NCI-H1436 (cell line): ENCODE data around the gene PINLYP.
A peak's percentile ranks its signal among the peaks of the same experiment; 100 is the strongest.

Experiments used
- DNase-seq: peaks from one replicate; lab custom pipeline; 2025; lab: John Stamatoyannopoulos, UW

The PINLYP gene

DNA sequence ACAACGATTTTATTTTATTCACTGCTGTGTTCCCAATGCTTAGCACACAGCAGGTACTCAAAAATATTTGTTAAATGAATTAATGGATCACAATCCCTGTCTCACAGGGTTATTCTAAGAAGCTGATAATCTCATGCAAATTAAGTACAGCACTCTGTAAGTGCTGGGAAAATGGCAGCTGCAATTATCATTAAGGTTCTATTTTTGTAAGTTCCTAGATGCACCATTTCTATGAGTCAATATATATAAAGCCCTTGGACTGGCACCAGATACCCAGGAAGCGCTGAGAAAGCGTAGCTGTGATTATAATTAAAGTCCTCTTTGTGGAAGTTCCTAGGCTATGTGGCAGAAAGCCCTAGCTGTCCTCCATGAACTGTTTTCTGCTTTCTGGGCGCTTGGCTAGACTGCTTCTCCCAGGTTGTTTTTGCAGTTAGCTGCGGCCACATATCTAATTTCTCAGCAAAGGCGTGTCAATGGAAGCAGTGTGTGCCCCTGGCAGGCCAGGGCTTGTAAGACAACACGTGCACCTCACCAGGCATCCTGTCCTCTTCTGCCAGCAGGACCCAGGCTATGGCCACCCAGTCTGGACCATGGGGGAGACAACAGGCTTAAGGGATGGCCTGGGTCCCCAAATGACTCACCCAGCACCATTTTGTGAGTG, 31.1 kb downstream of the PINLYP start:
- DNase-seq = peak; percentile 49

DNA sequence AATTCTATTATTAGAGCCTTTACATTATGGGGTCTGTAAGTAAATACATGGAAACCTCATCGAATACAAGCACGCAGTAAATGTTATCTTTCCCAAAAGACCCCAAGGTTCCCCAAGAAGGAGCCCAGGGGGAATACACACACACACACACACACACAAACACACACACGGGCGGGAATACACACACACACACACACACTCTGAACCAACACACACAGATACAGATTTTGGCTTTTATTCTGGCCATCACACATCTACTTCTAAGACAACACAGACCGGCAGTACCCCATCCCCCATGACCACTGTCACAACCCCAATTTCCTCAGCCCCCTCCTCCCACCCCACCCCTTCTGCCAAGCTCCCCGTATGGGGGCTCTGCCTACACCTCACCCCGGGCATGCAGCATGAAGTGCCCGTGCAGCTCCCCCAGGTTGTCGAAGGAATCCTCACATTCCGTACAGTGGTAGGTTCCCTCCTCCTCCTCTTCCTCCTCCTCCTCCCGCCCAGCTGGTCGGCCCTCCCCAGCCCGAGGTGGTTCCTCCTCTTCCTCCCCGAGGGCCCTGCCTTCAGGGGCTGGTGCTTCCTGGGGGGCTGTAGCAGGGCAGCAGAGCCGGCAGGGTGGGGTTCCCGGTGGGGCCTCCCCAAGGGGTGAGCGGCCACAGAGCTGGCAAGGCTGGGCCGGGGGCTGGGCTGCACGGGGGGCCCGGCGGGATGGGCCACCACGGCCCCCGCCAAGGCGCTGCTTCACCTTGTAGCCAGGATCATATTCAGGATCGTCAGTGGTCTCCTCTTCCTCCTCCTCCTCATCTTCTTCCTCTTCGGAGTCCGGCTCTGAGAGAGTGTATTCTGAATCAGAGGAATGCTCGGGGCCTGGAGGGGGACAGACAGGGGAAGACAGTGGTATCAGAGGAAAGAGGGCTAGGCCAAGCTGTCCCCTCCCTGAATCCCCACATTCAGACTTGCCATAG, 31.9 kb downstream of the PINLYP start:
- no peak for DNase-seq

DNA sequence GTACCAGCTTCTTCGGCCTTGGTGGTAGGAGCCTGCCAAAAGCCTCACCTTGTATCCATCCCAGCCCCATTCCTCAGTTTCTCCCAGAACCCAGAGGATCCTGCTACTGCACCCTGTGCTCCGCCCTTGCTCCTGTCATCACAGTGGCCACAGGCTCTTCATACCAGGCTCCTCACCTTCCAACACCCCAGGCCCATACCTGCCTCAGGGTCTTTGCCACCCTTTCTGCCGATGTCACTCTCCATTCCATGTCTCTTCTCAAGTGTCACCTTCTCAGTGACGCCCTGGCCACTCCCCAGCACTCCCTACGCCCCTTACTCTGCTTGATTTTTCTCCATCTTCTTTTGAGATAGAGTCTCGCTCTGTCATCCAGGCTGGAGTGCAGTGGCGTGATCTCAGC, 34.3 kb downstream of the PINLYP start:
- no peak for DNase-seq

DNA sequence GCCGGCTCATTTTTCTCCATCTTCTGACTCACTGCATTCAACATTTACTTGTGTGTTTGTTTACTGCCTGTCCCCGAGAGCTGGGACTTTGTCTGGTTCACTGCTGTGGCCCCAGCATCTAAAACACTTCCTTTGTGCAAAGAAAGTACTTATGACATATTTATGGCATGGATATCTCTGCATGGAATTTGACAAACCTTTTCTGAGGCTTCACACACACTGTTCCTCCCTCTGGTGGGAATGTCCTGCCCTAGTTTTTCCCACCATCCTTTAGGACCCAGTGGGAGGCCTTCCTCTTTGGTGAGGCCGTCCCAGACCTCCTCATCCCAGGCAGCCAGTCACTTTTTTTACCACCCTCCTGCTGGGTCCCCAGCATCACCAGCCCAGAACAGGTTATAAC, 34.9 kb downstream of the PINLYP start:
- no peak for DNase-seq

DNA sequence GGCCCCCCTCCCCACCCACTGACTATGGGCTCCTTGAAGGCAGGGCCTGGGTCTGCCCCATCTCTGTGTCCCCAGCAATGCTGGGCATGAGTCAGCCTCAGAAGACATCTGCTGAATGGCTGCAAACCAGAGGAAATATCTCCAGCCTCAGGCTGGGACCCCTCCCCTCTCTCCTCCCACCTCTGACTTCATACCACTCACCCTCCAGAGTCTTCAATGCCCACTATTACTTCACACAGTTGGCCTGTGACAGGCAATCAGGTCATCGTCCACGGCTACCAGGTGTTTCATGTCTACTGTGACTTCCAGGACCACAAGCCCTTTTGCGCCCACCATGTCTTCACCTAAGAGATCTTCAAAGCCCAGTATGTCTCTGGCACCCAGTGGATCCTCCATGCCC, 36.2 kb downstream of the PINLYP start, which contains the start of gene SRRM5:
TSS of gene SRRM5 (plus strand) at position 301 of the 400 bp plus-strand sequence. CDS start at position 335, 34 bp downstream.
- DNase-seq = no peak

DNA sequence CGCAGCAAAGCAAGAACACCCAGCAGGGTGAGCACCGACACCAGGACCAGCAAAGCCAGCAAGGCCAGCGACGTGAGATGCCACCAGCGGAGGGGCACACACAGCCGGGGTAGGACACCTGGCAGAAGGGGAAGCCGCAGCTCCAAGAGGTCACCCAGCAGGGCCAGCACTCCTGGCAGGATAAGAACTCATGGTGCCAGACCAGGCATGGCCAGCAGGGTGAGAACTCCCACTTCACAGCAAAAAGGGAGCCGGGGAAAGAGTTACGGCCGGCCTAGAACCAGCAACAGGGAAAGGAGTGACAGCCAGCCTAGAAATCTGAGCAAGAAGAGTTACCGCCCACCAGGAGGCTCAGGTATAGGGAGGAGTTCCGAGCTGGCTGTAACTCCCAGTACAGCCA, 36.8 kb downstream of the PINLYP start:
- no peak for DNase-seq

DNA sequence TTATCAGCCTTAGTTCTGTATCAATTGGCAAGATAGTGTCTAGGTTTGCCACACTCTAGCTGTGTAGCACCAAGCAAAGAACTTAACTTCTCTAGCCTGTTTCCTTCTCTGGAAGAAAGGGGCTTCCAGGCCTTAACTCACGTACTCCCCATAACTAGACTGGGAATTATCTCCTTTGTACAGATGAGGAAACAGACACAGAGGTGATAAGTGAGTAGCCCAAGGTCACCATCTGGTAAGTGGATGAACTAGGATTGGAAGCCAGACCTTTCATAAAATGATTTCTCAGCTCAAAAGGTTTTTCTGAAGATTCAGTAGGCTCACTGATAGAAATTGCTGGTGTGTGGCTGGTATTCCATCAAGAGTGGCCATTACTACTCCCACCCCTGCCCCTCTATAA, 40.7 kb downstream of the PINLYP start:
- DNase-seq = no peak

DNA sequence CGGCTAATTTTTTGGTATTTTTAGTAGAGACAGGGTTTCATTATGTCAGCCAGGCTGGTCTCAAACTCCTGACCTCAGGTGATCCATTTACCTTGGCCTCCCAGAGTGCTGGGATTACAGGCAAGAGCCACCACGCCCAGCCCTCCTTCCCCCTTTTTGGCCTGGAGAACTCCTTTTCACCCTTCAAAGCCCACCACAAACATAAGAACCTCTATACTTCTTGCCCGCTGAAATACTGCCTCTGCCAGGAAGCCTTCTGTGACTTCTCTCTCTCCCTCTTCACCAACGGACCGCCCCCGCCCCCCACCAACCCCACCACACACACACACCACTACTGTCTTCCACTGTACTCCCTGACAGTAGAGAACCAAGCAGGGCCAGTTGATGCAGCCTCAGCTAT, 41.4 kb downstream of the PINLYP start:
- no peak for DNase-seq

DNA sequence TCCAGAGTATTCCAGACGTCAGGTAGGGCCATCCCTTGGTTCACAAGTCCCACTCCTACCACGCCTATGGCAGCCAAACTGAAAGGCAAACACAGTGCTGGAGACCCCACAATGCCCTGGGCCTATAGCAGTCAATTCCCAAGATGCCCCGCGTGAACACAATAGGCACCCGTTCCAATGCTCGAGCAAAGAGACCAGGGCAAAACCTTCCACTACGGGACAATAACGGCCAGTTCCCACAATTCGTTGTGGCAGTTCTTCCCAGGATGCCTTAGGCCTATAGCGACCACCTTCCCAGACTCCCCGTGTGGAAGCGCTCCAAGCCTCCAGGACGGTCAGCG, 43.3 kb downstream of the PINLYP start:
- DNase-seq = peak; percentile 64

DNA sequence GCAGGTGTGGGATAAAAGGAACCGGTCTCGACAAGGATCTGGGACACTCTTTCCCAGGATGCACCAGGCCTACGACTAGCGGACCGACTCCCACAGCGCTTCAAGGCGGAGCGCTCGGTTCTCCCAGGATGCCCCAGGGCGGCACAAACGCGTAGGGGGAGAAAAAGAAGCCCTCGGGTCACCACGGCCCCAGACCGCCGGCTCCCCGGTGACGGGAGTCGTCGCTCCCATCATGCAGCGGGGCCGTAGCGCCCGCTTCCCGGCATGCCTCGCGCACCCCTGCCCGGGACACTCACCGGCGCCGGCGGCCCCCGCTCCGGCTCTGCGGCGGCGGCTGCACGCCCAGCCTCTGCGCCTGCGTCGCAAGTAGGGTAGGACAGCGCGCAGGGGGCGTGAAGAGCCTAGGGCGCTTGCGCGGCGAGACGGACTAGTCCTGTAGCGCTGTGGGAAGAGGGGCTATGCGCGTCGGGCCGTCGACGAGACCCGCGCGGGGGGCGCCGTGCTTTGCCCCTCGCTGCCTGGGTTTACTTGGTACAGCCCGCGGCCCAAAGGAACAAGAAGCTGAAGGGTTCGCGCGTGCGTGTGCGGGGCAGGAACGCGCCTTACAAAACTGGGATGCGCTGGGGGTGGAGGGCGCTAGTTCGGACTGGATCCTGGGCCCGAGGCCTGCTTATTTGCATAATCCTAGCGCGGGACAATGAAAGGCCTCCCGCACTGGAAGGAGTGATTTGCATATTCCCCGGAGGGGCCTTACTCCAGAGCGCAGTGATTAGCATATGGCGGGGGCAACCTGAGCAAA, 43.9 kb downstream of the PINLYP start, which contains the start of gene ZNF428:
TSS of gene ZNF428 (minus strand) at position 368 of the 799 bp plus-strand sequence. CDS start 5,325 bp downstream, outside the sequence.
- DNase-seq = peak; percentile 96

DNA sequence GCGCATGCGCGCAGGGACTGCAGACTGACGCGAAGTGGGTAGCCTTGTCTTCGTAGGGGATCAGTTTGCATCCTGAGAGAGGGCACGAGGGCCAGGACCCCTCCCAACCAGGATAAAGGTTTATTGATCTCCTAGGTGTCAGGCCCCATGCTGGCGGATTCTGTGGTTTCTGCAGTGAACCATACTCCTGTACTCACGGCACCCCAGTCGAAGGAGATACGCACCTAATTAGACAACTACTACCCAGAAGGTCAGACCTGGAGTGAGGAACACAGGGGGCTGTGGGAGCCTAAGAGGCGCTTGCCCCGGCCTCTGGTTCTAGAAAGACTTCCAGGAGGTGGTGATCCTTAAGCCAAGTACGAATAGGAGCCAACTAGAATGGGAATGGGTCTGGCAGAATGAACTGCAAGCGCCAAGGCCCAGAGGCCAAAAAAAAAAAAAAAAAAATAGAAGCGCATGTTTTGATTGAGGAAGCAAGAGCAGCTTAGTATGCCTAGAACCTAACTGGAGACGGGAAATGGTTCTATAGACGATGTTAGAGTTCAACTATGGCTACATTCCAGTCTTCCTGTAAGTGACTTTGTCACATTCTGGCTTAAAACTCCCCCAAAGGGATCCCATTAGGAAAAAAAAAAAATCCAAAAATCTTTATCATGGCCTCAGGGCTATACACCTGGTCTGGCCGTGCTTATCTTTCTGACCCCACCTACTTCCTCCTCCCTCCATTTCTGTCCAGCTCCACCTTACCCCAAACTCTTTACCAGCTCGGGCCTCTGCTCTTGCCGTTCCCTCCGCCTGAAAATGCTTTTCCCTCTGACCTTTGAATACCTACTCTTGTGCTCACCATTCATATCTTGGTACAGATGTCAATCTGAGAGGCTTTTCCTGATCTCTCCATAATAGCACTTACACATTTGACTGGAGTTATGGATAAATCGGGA, 44.7 kb downstream of the PINLYP start:
- DNase-seq = no peak

DNA sequence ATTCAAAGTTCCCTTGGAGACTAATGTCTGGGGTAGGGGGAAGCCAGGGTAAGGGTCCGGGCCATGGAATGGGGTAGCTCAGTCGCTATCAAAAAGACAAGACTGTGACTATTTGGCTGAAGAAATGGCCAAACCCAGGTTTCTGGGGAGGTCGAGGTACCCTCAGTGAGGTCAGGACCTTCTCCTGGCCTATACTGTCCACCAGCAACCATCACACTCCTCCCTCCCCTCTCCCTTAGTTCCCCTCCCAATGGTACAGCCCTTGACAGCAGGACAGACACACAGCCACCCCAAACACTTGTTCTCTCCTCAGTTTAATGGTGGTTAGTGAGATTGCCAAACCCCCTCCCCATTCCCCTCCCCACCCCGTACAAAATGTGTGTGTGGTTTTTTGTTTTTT, 46.5 kb downstream of the PINLYP start:
- DNase-seq = no peak

DNA sequence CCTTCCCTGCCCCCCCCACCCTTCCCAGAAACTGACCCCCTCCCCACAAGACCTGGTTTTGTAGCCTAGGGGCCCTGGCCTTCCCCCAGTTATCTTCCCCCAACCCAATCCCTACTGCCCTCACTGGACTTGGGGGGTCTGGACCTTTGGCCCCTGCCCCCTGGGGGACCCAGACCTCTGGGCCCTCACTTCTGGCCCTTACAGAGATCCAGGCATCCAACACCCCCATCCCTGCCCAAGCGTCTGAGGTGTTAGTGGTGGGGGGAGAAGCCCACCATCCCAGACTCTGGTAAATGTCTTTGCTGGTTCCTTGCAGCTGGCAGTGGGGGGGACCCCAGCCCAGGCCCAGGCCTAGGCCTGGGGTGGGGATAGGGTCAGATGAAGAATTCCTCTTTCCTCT, 47.4 kb downstream of the PINLYP start:
- no peak for DNase-seq

DNA sequence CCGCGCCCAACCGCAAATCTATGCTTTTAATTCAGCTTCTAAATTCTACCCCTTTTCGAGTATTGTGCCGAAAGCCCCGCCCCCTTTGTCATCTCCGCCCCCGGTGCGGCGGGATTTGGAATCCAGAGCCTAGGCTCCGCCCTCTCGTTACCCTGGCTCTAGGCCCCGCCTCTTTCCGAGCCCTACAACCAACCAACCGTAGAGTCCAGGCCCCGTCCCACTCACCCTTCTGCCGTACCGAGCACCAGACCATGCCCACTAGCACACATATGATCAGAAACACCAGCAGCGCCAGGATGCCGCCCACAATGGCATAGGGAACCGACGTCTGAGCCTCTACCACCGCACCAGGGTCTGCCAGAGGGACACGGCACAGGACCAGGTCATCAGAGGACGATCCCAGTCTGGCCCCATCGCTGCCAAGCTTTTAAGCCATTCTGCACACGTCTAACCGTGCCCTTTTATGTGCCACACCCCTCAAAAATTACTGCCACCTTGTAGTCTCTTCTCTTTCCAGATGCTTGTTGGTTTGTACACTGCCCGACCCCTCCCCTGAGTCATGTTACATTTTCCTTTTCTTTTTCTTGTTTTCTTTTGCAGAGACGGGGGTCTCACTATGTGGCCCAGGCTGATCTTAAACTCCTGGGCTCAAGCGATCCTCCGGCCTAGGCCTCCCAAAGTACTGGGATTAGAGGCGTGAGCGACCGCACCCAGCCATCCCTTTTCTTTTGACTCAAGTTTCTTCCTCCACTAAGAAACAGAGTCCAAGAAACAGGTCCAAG, 48.5 kb downstream of the PINLYP start:
- no peak for DNase-seq

DNA sequence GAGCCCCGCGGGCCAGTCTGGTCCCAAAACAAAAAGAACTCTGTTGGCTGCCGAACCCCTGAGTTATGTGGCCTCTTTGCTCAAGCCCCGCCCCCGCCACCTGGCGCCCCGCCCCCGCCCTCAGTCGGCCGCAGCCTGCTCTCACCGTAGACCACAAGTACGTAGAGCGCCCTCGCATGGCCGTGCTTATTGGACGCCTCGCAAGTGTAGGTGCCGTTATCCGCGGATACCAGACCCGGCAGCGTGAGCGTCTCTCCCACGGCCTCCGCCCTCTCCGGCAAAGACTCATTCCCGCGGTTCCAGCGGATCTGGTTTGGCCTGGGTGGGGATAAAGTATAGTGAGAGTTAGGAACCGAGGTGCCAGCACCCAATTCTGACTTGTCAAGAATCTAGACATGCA, 49.3 kb downstream of the PINLYP start:
- no peak for DNase-seq

DNA sequence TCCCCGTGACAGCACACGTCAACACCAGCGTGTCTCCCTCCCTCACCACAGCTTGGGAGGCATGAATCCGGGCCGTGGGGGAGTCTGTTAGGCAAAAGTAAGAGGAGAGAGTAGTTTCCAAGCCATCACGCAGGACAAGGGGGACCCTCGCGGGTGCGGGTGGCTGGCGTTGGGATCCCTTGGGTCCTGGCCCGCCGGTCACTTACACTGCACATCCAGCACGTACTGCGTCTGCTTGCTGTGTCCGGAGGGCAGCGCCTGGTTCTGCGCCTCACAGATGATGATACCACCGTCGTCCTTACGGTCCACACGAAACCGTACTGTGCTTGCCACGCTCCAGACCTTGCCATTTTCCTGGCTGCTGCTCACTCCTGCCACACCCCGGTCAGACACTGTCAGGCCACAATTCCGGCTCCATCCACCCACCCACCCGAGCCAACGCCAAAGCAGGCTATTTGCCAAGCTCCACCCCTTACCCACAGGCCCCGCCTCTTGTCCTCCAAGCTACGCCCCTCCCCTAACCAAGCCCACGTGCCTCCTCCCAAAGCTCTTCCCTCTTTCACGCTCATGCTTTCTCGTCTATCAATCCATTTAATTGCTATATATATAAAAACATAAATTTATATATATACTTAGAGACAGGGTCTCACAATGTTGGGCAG, 50.4 kb downstream of the PINLYP start:
- DNase-seq = no peak

DNA sequence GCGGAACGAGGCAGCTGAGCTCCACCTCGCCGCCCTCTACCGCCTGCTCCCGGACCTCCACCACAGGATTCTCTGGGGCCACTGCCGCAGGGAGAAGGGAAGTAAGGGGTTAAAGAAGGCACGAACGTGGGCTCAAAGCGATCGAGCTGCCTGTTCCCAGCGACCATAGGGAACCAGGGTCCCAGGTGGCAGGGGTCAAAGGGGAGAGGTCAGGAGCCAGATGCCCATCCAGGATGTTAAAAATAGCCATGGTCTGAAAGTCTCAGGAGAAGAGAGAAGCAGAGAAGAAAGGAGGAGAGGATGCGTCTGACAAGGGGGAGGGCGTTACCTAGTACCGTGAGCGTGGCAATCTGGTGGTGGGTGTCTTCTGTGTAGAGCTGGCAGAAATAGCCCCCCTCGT, 51.2 kb downstream of the PINLYP start:
- DNase-seq = no peak

DNA sequence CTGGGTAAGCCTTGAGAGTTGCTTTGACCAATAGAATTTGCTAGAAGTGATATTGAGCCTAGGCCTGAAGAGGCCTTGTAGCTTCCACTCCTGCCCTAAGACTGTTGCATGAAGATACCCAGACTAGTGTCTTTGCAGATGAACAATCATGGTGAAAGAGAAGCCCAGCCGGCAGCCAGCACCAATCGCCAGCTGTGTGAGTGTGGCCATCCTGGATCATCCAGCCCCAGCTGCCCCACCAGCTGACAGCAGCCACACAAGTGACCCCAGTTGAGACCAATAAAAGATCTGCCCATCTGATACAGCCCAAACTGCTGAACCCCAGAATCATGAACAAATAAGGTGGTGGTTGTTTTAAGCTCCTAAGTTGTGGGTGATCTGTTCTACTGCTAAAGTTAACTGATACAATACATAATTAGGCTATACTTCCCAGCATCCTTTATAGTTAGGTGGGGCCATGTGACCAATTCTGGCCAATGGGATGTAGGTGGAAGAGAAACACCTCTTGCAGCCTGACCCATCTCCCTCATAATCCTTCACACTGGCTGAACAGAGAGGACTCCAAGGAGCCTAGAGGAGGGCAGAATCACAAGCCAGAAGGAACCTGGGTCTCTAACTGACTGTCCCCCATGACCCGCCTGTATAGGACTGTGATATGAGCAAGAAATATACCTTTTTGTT, 53.2 kb downstream of the PINLYP start:
- no peak for DNase-seq

DNA sequence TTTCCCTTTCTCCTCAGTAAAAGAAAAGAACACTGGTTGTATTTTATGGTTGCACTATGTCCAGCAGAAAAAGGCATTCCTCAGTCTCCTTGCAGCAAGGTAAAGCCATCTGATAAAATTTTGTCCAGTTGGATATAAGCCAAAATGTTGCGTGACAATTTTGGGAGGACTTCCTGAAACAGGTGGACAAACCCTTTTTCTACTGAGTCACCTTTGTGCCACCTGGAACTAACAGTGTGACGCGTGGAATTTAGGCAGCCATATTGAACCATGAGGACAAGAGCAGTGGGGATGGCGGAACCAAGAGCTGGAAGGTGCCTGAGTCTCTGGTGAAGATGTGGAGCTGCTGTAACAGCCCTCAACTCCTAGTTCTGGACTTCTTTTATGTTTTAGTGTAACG, 55.9 kb downstream of the PINLYP start:
- DNase-seq = no peak
